Measurements from ENCODE around the gene LMCD1. TPM values are rescaled to one million over a fixed set of nuclear protein-coding genes. Genes with fewer than 3 reads are reported as not detected.

The LMCD1 gene
- total RNA-seq = 21.6 and 38.9 TPM in 2 replicates

DNA sequence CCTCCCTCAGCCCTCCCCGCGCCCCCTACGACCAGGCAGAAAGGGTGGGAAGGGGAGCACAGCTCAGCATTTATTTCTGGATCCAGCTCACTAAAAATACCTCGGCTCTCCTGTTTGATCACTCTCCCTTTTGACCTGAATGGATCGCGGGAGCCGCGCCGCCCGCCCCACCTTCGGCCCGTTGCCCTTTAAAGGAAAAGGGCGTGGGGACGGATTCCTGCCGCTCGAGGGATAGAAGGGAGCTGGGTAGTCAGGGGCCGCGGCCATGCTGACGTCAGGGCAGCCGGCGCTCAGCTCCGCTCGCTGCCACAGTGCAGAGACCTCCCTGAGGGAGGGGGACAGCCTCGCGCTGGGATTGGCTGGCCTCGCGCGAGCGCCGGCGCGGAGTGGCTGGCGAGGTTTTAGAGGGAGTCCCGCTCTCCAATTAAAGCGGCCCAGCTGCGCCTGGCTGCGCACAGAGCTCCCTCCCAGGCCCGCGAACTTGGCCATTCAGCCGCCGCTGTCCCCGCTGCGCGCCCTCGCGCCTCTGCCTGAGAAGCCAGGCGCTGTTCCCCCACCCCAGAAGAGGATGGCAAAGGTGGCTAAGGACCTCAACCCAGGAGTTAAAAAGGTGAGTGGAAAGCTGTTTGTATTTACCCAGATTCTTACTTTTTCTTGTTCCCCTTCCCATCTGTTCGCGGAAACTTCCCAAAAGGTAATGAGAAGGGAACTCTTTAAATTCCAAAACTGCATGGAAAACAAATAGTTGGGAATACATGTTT, at the start of gene LMCD1:
Gene LMCD1, plus strand, starts transcription at position 453 of the 761 bp plus-strand sequence. Its CDS starts 116 bp downstream, at position 569.

Other genes with a start within 250 kb of the LMCD1 start
- 0.76 and 1.2 TPM in 2 replicates for gene SSUH2, start 143.0 kb downstream of the LMCD1 start, total RNA-seq
- not detected in 2 replicates for gene CAV3, start 232.0 kb downstream of the LMCD1 start, total RNA-seq